GM19043 (cell line): Measurements from ENCODE around the gene CACNB2.
"Not testable (repeated sequence)": the region's sequence is repeated elsewhere in the genome, so short reads cannot be mapped to it uniquely, and the experiment has no call there.

Source experiments
- ATAC-seq: cut with Tn5 transposase; IDR thresholded peaks from one replicate; pipeline ENCODE4 v1.9.1; 2021; ENCODE audit warnings: low read depth; ENCODE audit not compliant: unreplicated experiment

The CACNB2 gene

GRCh38 chr10:18144928-18145327 is 4.7 kb downstream of the CACNB2 start:
- ATAC-seq = no peak

- ATAC-seq = no peak
Measured at GRCh38 chr10:18145652-18146051, 5.4 kb downstream of the CACNB2 start.

- ATAC-seq = no peak
Measured at GRCh38 chr10:18149196-18149800, 9.1 kb downstream of the CACNB2 start.

- ATAC-seq = no peak
Measured at GRCh38 chr10:18151356-18151890, 11.2 kb downstream of the CACNB2 start.

GRCh38 chr10:18153381-18153780 is 13.2 kb downstream of the CACNB2 start:
- not testable (repeated sequence) for ATAC-seq

- ATAC-seq = no peak
Measured at GRCh38 chr10:18155321-18155720, 15.1 kb downstream of the CACNB2 start.

GRCh38 chr10:18156797-18157196 is 16.6 kb downstream of the CACNB2 start:
- not testable (repeated sequence) for ATAC-seq

GRCh38 chr10:18157881-18158280 is 17.7 kb downstream of the CACNB2 start:
- ATAC-seq = no peak

- ATAC-seq = no peak
Measured at GRCh38 chr10:18158773-18159265, 18.6 kb downstream of the CACNB2 start.

GRCh38 chr10:18159557-18159956 is 19.3 kb downstream of the CACNB2 start:
- no peak for ATAC-seq

- no peak for ATAC-seq
Measured at GRCh38 chr10:18162021-18162627, 21.9 kb downstream of the CACNB2 start.

- ATAC-seq = no peak
Measured at GRCh38 chr10:18164093-18164492, 23.9 kb downstream of the CACNB2 start.

- ATAC-seq = no peak
Measured at GRCh38 chr10:18164748-18165361, 24.6 kb downstream of the CACNB2 start.

- no peak for ATAC-seq
Measured at GRCh38 chr10:18178854-18179483, 38.7 kb downstream of the CACNB2 start.

GRCh38 chr10:18179891-18180290 is 39.7 kb downstream of the CACNB2 start:
- no peak for ATAC-seq

GRCh38 chr10:18181382-18181781 is 41.2 kb downstream of the CACNB2 start:
- ATAC-seq = not testable (repeated sequence)

GRCh38 chr10:18185621-18186020 is 45.4 kb downstream of the CACNB2 start:
- ATAC-seq = no peak

GRCh38 chr10:18190840-18191239 is 50.6 kb downstream of the CACNB2 start:
- no peak for ATAC-seq

- ATAC-seq = no peak
Measured at GRCh38 chr10:18194634-18195033, 54.4 kb downstream of the CACNB2 start.

- ATAC-seq = no peak
Measured at GRCh38 chr10:18195060-18195799, 55.0 kb downstream of the CACNB2 start.
